BJ (cell line): Measurements from ENCODE around the gene PON1. TPM values are rescaled to one million over a fixed set of nuclear protein-coding genes. Genes with fewer than 3 reads are reported as not detected.

Experiments
- CTCF ChIA-PET: fragments of 350-600 bp; formaldehyde crosslinking; extraction: SDS; loops from one replicate; lab custom pipeline; 2021; ENCODE audit warnings: antibody characterized with exemption, inconsistent platforms; lab: Yijun Ruan, JAX
- POLR2A ChIA-PET: fragments of 300-600 bp; sonication (Branson Sonifier 250); formaldehyde crosslinking; extraction: SDS; loops from one replicate; lab custom pipeline; 2021; ENCODE audit warnings: antibody characterized with exemption; lab: Charles Lee
- DNase-seq: peaks from one replicate; pipeline ENCODE4 v3.0.0-alpha.2; 2011; ENCODE audit warnings: low read depth
- H3K27me3 ChIP-seq: 2 replicates; pipeline ENCODE4 v1.6.0; 2011; ENCODE audit warnings: low read length; ENCODE audit not compliant: control insufficient read depth, insufficient read depth
- H3K36me3 ChIP-seq: 2 replicates; pipeline ENCODE4 v1.5.1; 2011; ENCODE audit warnings: low read length; ENCODE audit not compliant: control insufficient read depth, insufficient read depth
- H3K4me3 ChIP-seq: 2 replicates; pipeline ENCODE4 v1.5.1; 2011; ENCODE audit warnings: low read depth, mild to moderate bottlenecking, control low read depth, low read length
- polyA plus RNA-seq: library from polyadenylated mRNA; depleted of rRNA; stranded (reverse); fragments of >200 nt; gene quantifications from 2 replicates; pipeline ENCODE4 v1.2.3, GENCODE V29; 2011
- TF ChIP-seq, protein P1 (sequence below): IDR thresholded peaks from 2 replicates; pipeline ENCODE4 v1.5.1; 2011; ENCODE audit warnings: low read depth, mild to moderate bottlenecking, control low read depth, inconsistent platforms, low read length, moderate library complexity; ENCODE audit not compliant: insufficient read depth

Gene PON1
- polyA plus RNA-seq, 1 experiment, result not detected

DNA sequence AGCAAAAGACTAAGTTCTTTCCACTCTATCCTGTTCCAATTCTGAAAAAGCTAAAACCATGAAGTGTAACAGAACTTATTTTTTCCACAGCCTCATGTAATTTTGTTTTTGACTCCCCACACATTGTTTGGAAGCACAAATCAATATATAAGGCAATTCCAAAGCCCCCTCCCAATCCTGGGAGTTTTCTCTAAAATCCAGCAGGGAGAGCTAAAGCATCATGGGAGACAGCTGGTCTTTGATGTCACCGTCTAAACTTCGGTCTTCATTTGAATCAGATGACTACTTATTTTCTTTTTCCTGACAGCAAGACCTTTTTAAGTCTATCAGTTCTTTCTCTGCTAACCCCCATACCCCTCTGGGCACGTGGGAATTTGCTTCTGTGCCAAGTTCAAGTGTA is 33.3 kb upstream of the PON1 start:
- DNase-seq, result no peak
- POLR2A ChIA-PET, result no interaction called here
- Histone ChIP-seq H3K4me3 (no peak overlapping the region), H3K36me3 (no peaks in the 10 kb centered on the region), H3K27me3 (no peaks in the 10 kb centered on the region)
- CTCF ChIA-PET, result interaction anchor here (1.0 to 1.5 kb wide), 3 partner anchors 10 to 120 kb away, joined by 3 to 10 read pairs (median 4); no protein-coding TSS in a partner anchor
- TF ChIP-seq, protein P1, sequence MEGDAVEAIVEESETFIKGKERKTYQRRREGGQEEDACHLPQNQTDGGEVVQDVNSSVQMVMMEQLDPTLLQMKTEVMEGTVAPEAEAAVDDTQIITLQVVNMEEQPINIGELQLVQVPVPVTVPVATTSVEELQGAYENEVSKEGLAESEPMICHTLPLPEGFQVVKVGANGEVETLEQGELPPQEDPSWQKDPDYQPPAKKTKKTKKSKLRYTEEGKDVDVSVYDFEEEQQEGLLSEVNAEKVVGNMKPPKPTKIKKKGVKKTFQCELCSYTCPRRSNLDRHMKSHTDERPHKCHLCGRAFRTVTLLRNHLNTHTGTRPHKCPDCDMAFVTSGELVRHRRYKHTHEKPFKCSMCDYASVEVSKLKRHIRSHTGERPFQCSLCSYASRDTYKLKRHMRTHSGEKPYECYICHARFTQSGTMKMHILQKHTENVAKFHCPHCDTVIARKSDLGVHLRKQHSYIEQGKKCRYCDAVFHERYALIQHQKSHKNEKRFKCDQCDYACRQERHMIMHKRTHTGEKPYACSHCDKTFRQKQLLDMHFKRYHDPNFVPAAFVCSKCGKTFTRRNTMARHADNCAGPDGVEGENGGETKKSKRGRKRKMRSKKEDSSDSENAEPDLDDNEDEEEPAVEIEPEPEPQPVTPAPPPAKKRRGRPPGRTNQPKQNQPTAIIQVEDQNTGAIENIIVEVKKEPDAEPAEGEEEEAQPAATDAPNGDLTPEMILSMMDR, result peak; percentile 8; the same call in 1 of the 2 replicates

DNA sequence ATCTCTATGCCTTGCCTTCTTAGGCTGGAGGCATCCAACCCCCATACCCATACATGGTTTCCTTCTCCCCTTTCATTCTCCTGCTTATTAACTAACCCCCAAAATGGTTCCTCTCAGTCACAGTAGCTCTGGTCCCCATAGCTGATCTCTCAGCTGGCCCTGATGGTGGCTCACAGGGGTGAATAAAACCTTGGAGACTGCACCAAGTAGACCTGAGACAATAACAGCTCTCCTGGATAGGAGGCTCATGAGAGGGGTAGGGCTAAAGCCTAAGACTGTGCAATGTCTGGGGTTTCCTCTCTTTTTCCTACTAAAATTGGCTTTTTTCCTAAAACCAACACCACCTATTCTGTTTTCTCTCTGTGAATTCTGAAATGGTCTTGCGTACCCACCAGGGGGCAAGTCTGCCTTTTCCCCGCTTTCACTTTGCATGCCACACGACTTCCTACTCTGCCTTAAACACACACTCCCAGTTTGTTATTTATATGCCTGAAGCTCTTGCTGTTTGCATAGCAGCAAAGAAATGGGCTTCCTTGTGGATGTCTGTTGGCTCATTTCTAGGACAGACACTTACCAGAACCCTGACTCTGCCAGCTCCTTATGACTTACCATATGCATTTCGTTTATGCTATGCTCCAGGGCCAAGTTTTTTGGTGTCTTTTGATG is 18.4 kb upstream of the PON1 start:
- ChIA-PET POLR2A (no interaction called here), CTCF (interaction anchor here (0.6 kb wide), 1 partner anchor 77 kb away, joined by 3 read pairs; no protein-coding TSS in a partner anchor)
- DNase-seq, result no peak
- no peak overlapping the region for H3K4me3 ChIP-seq
- TF ChIP-seq, protein P1, result no peak
- H3K27me3 ChIP-seq, result no peaks in the 10 kb centered on the region
- H3K36me3 ChIP-seq, result no peaks in the 10 kb centered on the region

DNA sequence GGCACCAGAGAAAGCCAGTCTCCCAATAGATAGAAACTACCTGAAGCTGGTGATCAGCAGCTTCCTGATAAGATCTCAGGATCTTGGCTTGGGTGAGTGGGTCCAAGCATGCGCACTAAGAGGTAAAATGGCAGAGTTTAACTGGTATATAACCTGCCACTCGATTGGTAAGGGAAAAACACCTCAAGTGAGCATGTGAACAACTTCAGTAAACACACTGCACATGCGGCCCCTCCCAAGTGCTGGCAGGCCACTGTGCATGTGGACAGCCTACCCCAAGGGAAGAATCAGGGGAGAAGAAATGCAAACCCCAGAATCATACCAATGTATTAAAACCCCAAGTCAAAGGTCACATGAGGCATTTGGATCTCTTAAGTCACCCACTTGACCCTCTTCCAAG is 17.7 kb upstream of the PON1 start:
- TF ChIP-seq, protein P1, result no peak
- no peak overlapping the region for H3K4me3 ChIP-seq
- H3K36me3 ChIP-seq, result no peaks in the 10 kb centered on the region
- ChIA-PET CTCF (interaction anchor here (0.6 kb wide), 1 partner anchor 77 kb away, joined by 3 read pairs; no protein-coding TSS in a partner anchor), POLR2A (no interaction called here)
- no peaks in the 10 kb centered on the region for H3K27me3 ChIP-seq
- no peak for DNase-seq

DNA sequence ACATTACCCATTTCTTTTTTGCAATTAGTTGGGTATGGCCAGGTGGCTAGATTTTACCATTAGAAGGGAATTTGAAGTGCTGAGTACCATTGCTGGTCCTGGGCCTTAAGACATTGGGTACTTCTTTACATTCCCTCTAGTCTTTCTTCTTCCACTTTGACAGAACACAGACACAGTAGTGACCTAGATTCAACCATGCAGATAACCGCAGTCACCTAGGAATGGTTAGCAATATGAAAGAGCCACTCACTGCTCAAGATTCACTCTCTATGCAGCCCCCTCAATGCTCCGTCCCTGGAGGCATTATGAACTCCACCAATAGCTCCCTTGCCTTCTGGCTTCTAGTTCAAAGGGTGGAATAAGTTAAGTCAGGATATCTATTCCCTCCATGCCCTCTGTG is 16.2 kb upstream of the PON1 start:
- Histone ChIP-seq H3K27me3 (no peaks in the 10 kb centered on the region), H3K4me3 (no peak overlapping the region), H3K36me3 (no peaks in the 10 kb centered on the region)
- ChIA-PET POLR2A (no interaction called here), CTCF (interaction anchor here (0.7 kb wide), 1 partner anchor 136 kb away, joined by 3 read pairs; no protein-coding TSS in a partner anchor)
- TF ChIP-seq, protein P1, result no peak
- no peak for DNase-seq

DNA sequence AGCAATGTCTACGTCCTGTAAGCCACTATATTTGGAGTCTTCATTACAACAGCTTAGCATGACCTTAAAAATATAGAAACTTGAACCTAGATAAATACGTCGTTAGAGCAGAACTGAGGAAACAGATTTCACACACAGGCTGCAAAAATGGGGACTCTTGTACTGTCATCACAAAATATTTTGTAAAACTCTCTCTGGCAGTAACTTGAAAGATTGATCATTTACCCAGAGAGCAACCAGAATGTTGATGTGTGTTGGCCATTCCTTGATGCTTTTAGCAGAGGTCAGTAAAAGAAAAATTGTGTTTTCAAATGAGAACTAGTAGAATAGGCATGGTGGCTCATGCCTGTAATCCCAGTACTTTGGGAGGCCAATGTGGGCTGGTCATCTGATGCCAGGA is 14.5 kb upstream of the PON1 start:
- no peak for DNase-seq
- Histone ChIP-seq H3K4me3 (no peak overlapping the region), H3K27me3 (no peaks in the 10 kb centered on the region), H3K36me3 (no peaks in the 10 kb centered on the region)
- CTCF ChIA-PET, result interaction anchor here (1.0 kb wide), 1 partner anchor 14 kb away, joined by 3 read pairs; no protein-coding TSS in a partner anchor
- TF ChIP-seq, protein P1, result no peak
- POLR2A ChIA-PET, result no interaction called here
